Fibroblast of peridontal ligament (primary cell): ENCODE data around the gene MBD4.

Experiments used
- DNase-seq: peaks from one replicate; pipeline ENCODE4 v3.0.0-alpha.2; 2010; ENCODE audit errors: extremely low read depth

The MBD4 gene

GRCh38 chr3:129383292-129383860 is 56.4 kb downstream of the MBD4 start:
- DNase-seq, result peak; percentile 56

GRCh38 chr3:129382366-129382765 is 57.4 kb downstream of the MBD4 start:
- DNase-seq, result peak; percentile 35
